HepG2 (cell line): ENCODE results near the gene GPC3. TPM values are rescaled to one million over a fixed set of nuclear protein-coding genes. Genes with fewer than 3 reads are reported as not detected.

Source experiments
- AFF4 ChIP-seq: sonication (generic); formaldehyde crosslinking; IDR thresholded peaks from 2 replicates; pipeline ENCODE4 v1.4.0; 2020; ENCODE audit warnings: missing genetic modification reagents
- ESRRA ChIP-seq: sonication (generic); formaldehyde crosslinking; IDR thresholded peaks from 2 replicates; pipeline ENCODE4 v1.5.1; 2020; ENCODE audit warnings: mild to moderate bottlenecking, low read depth, missing genetic modification reagents
- HHEX ChIP-seq: IDR thresholded peaks from 2 replicates; pipeline ENCODE4 v1.6.1; 2016; ENCODE audit warnings: control low read depth
- HMG20A ChIP-seq: IDR thresholded peaks from 2 replicates; pipeline ENCODE4 v1.6.1; 2016; ENCODE audit warnings: borderline replicate concordance
- HNF4A ChIP-seq: sonication (generic); formaldehyde crosslinking; IDR thresholded peaks from 2 replicates; pipeline ENCODE4 v1.4.0; 2020; ENCODE audit warnings: missing genetic modification reagents
- IRF1 ChIP-seq: sonication (generic); formaldehyde crosslinking; IDR thresholded peaks from 2 replicates; pipeline ENCODE4 v1.4.0; 2020; ENCODE audit warnings: low read depth, mild to moderate bottlenecking, missing genetic modification reagents
- ISL2 ChIP-seq: sonication (generic); formaldehyde crosslinking; IDR thresholded peaks from 2 replicates; pipeline ENCODE4 v1.5.0; 2020; ENCODE audit warnings: missing genetic modification reagents
- MLX ChIP-seq: IDR thresholded peaks from 2 replicates; pipeline ENCODE4 v1.6.1; 2016
- NCOA2 ChIP-seq: sonication (generic); formaldehyde crosslinking; IDR thresholded peaks from 2 replicates; pipeline ENCODE4 v1.8.0; 2022; ENCODE audit warnings: inconsistent platforms
- PLRG1 ChIP-seq: fragments of 450-650 bp; conservative IDR thresholded peaks from 2 replicates; pipeline ENCODE4 v1.6.1; 2016
- REST ChIP-seq, 2 experiments: IDR thresholded peaks; 2 replicates each; pipeline ENCODE4 v1.6.1; 2011 to 2012; ENCODE audit warnings: low read length in 2 of 2, borderline replicate concordance in 1 of 2, low read depth in 1 of 2, mild to moderate bottlenecking in 1 of 2, moderate library complexity in 1 of 2
- SNAPC2 ChIP-seq: sonication (generic); formaldehyde crosslinking; IDR thresholded peaks from 2 replicates; pipeline ENCODE4 v1.8.1; 2022; ENCODE audit warnings: mild to moderate bottlenecking, missing genetic modification reagents
- TGIF2 ChIP-seq: IDR thresholded peaks from 2 replicates; pipeline ENCODE4 v1.6.1; 2016; ENCODE audit warnings: control low read depth, missing compliant biosample characterization
- ZBTB25 ChIP-seq: IDR thresholded peaks from 2 replicates; pipeline ENCODE4 v1.6.1; 2018; ENCODE audit warnings: missing genetic modification reagents
- ZBTB7A ChIP-seq: sonication (generic); formaldehyde crosslinking; IDR thresholded peaks from 2 replicates; pipeline ENCODE4 v1.8.0; 2022; ENCODE audit warnings: mild to moderate bottlenecking, missing genetic modification reagents
- ZFAT ChIP-seq: sonication (generic); formaldehyde crosslinking; conservative IDR thresholded peaks from 2 replicates; pipeline ENCODE4 v1.8.1; 2023; ENCODE audit warnings: missing genetic modification reagents, inconsistent platforms
- ZMYM4 ChIP-seq: sonication (generic); formaldehyde crosslinking; IDR thresholded peaks from 2 replicates; pipeline ENCODE4 v1.8.1; 2023; ENCODE audit warnings: mild to moderate bottlenecking, missing genetic modification reagents
- ZNF800 ChIP-seq: sonication (generic); formaldehyde crosslinking; IDR thresholded peaks from 2 replicates; pipeline ENCODE4 v1.4.0; 2020; ENCODE audit warnings: missing genetic modification reagents
- polyA plus RNA-seq, 8 experiments: library from polyadenylated mRNA; depleted of rRNA in 3 of 8; stranded (reverse) in 7 of 8; unstranded in 1 of 8; fragments of >200 nt; fragmentation: Illumina TruSeq in 4 of 8; extraction: Trizol in 4 of 8; gene quantifications; 2 replicates each; pipeline versions ENCODE4 v1.2.1 to v1.2.3, GENCODE V29; 2011 to 2016; ENCODE audit warnings: low read depth in 4 of 8, missing spikeins in 1 of 8, mixed read lengths in 1 of 8; ENCODE audit not compliant: insufficient read depth in 1 of 8
- total RNA-seq, 5 experiments: library from RNA; depleted of rRNA; stranded (reverse); fragments of >200 nt; fragmentation: Illumina TruSeq; extraction: Trizol; gene quantifications; 2 replicates each; pipeline ENCODE4 v1.2.3, GENCODE V29; 2016; ENCODE audit warnings: low read depth in 1 of 5

The GPC3 gene
- total and polyA plus RNA-seq, 2 of the 13 experiments (the other 11 are each of a cell fraction or from before 2014, with no cell fraction given) = 1,799 to 3,263 TPM

- TF ChIP-seq REST (IDR thresholded peaks at IDR 0.05; ENCODE audit: borderline replicate concordance in 1 of 2, low read depth in 1 of 2, low read length in 2 of 2) (peak in 1 of 2 experiments; percentile 45; a peak in 1 of 4 replicates), AFF4 (CRISPR knock-in tag) (peak; percentile 84; the same call in 1 of the 2 replicates), ZFAT (CRISPR knock-in tag) (no peak), PLRG1 (no peak), HHEX (CRISPR knock-in tag) (0 out of 2 replicates have a peak, but pooled peaks have one; percentile 28), HNF4A (CRISPR knock-in tag) (peak; percentile 61), NCOA2 (CRISPR knock-in tag) (peak; percentile 96), ZBTB25 (CRISPR knock-in tag) (0 out of 2 replicates have a peak, but pooled peaks have one; percentile 22), ESRRA (CRISPR knock-in tag) (peak; percentile 24; the same call in 1 of the 2 replicates), ZMYM4 (CRISPR knock-in tag) (peak; percentile 19; the same call in 1 of the 2 replicates), TGIF2 (CRISPR knock-in tag) (0 out of 2 replicates have a peak, but pooled peaks have one; percentile 26), MLX (CRISPR knock-in tag) (peak; percentile 65; the same call in 1 of the 2 replicates), ZNF800 (CRISPR knock-in tag) (no peak), ZBTB7A (CRISPR knock-in tag) (no peak), IRF1 (CRISPR knock-in tag) (no peak), SNAPC2 (CRISPR knock-in tag) (0 out of 2 replicates have a peak, but pooled peaks have one; percentile 48), HMG20A (CRISPR knock-in tag) (peak; percentile 76), ISL2 (peak; percentile 91)
Measured at GRCh38 chrX:134023851-134024281, 38.5 kb upstream of the GPC3 start (continued).
